GM18873 (cell line): ENCODE results near the gene EGLN3.

Source experiments
- ATAC-seq: cut with Tn5 transposase; IDR thresholded peaks from one replicate; pipeline ENCODE4 v1.9.1; 2021; ENCODE audit warnings: mild to moderate bottlenecking, moderate library complexity, moderate number of reproducible peaks; ENCODE audit not compliant: unreplicated experiment, low FRiP score

EGLN3 gene

GRCh38 chr14:33880330-33880729 is 70.5 kb downstream of the EGLN3 start:
- no peak for ATAC-seq

- ATAC-seq = no peak
Observed at GRCh38 chr14:33879684-33880286, 71.1 kb downstream of the EGLN3 start.

GRCh38 chr14:33876274-33876673 is 74.6 kb downstream of the EGLN3 start:
- ATAC-seq = no peak
